Sciatic nerve (tissue), 2 donors: ENCODE data around the gene C4A. TPM values are rescaled to one million over a fixed set of nuclear protein-coding genes. Genes with fewer than 3 reads are reported as not detected.
"Not testable (repeated sequence)": the region's sequence is repeated elsewhere in the genome, so short reads cannot be mapped to it uniquely, and the experiment has no call there.

Experiments
- ATAC-seq: fragments of 200-7000 bp; cut with Tn5 transposase; one replicate; pipeline ENCODE4 v1.9.1; 2020; ENCODE audit warnings: mild to moderate bottlenecking, moderate library complexity
- DNase-seq: peaks from one replicate; pipeline ENCODE4 v3.0.0-alpha.2; 2020; ENCODE audit warnings: low spot score
- intact Hi-C: fragments of 100-400 bp; cut with DNase I; formaldehyde crosslinking; loops from one replicate; pipeline ENCODE4 v1.14.2; 2022
- total RNA-seq: library from RNA; stranded (reverse); fragmentation: NEBNext Ultra II Directional; extraction: Animal tissue kit (Norgen Biotek cat#: 25700); gene quantifications from one replicate; pipeline ENCODE4 v1.2.1, GENCODE V29; 2021
- donor health status: DM: no; HTN: no; CAD: no.
- donor health status: DM: no; HTN: no; CAD: no.

Gene C4A
- total RNA-seq, 1 donor from 2014 or later, result 453 TPM

GRCh38 chr6:31972709-31973350 is 9.0 kb upstream of the C4A start:
- peak; percentile 3 for ATAC-seq
- intact Hi-C loops, result no loop called here
- DNase-seq, result no peak

- peak; percentile 56 for DNase-seq
- ATAC-seq, intact Hi-C loops: not testable (repeated sequence)
Measured at GRCh38 chr6:31976065-31976464, 5.8 kb upstream of the C4A start.

- ATAC-seq (no peak), DNase-seq (no peak)
- intact Hi-C loops, result no loop called here
Measured at GRCh38 chr6:31977816-31978431, 3.9 kb upstream of the C4A start.

GRCh38 chr6:31978831-31979230 is 3.0 kb upstream of the C4A start:
- no peak for DNase-seq
- ATAC-seq, result no peak
- intact Hi-C loops, result no loop called here

GRCh38 chr6:31979238-31979898 is 2.5 kb upstream of the C4A start:
- ATAC-seq (no peak), DNase-seq (no peak)
- intact Hi-C loops, result no loop called here

GRCh38 chr6:31980195-31980876 is 1.5 kb upstream of the C4A start:
- ATAC-seq, DNase-seq, intact Hi-C loops: not testable (repeated sequence)

- peak; percentile 7 for ATAC-seq
- DNase-seq, intact Hi-C loops: not testable (repeated sequence)
Measured at GRCh38 chr6:31980998-31981397, 859 bp upstream of the C4A start.

- DNase-seq, intact Hi-C loops, ATAC-seq: not testable (repeated sequence)
Measured at GRCh38 chr6:31989363-31989762, 7.5 kb downstream of the C4A start.

- ATAC-seq, intact Hi-C loops, DNase-seq: not testable (repeated sequence)
Measured at GRCh38 chr6:31994421-31994820, 12.6 kb downstream of the C4A start.

- ATAC-seq, intact Hi-C loops: not testable (repeated sequence)
- peak; percentile 61 for DNase-seq
Measured at GRCh38 chr6:31996385-31996784, 14.5 kb downstream of the C4A start.

GRCh38 chr6:32002546-32003268 is 20.9 kb downstream of the C4A start:
- intact Hi-C loops, DNase-seq: not testable (repeated sequence)
- ATAC-seq, result peak; percentile 46

- intact Hi-C loops, DNase-seq, ATAC-seq: not testable (repeated sequence)
Measured at GRCh38 chr6:32003301-32003700, 21.4 kb downstream of the C4A start.

- DNase-seq, intact Hi-C loops, ATAC-seq: not testable (repeated sequence)
Measured at GRCh38 chr6:32004393-32004792, 22.5 kb downstream of the C4A start.

GRCh38 chr6:32004864-32005537 is 23.1 kb downstream of the C4A start:
- ATAC-seq, intact Hi-C loops: not testable (repeated sequence)
- DNase-seq, result peak; percentile 33

GRCh38 chr6:32005538-32005880 is 23.7 kb downstream of the C4A start:
- intact Hi-C loops, ATAC-seq: not testable (repeated sequence)
- peak; percentile 44 for DNase-seq

GRCh38 chr6:32005991-32006529 is 24.2 kb downstream of the C4A start:
- peak; percentile 43 for DNase-seq
- intact Hi-C loops, ATAC-seq: not testable (repeated sequence)

- ATAC-seq, intact Hi-C loops: not testable (repeated sequence)
- peak; percentile 36 for DNase-seq
Measured at GRCh38 chr6:32007086-32007485, 25.2 kb downstream of the C4A start.

- DNase-seq, intact Hi-C loops, ATAC-seq: not testable (repeated sequence)
Measured at GRCh38 chr6:32008037-32008436, 26.2 kb downstream of the C4A start.
